Panc1 (cell line): ENCODE measurements around the gene HPCAL1. TPM values are rescaled to one million over a fixed set of nuclear protein-coding genes. Genes with fewer than 3 reads are reported as not detected.
A peak's percentile ranks its signal among the peaks of the same experiment; 100 is the strongest.

Experiments used
- ATAC-seq: fragments of 200-7000 bp; cut with Tn5 transposase; 2 replicates; pipeline ENCODE4 v1.9.1; 2020; ENCODE audit warnings: mild to moderate bottlenecking, moderate library complexity
- BruUV-seq: library from RNA; stranded (reverse); fragments of 400-500 nt; replicated peaks from 2 replicates; lab custom pipeline; 2021; lab: Mats Ljungman, UMichigan
- CTCF ChIA-PET: fragments of 300-600 bp; sonication (Branson Sonifier 250); formaldehyde crosslinking; loops from one replicate; lab custom pipeline; 2022; ENCODE audit warnings: antibody characterized with exemption; lab: Charles Lee
- POLR2A ChIA-PET: fragments of 300-600 bp; sonication (Branson Sonifier 250); formaldehyde crosslinking; loops from one replicate; lab custom pipeline; 2022; ENCODE audit warnings: antibody characterized with exemption; lab: Charles Lee
- DNase-seq: peaks from one replicate; pipeline ENCODE4 v3.0.0-alpha.2; 2010; ENCODE audit warnings: low read depth, low spot score
- H3K27ac ChIP-seq: 2 replicates; pipeline ENCODE4 v1.5.1; 2011; ENCODE audit warnings: mild to moderate bottlenecking, low read length, inconsistent platforms
- H3K27me3 ChIP-seq: fragments of 200-500 bp; sonication (Bioruptor generic); 2 replicates; pipeline ENCODE4 v1.6.0; 2014; ENCODE audit warnings: low read length, inconsistent platforms; ENCODE audit not compliant: control insufficient read depth, insufficient read depth
- H3K36me3 ChIP-seq: fragments of 200-500 bp; sonication (Bioruptor generic); 2 replicates; pipeline ENCODE4 v1.5.1; 2014; ENCODE audit warnings: inconsistent platforms, mild to moderate bottlenecking, low read length, moderate library complexity; ENCODE audit not compliant: control insufficient read depth, insufficient read depth
- H3K4me1 ChIP-seq: 2 replicates; pipeline ENCODE4 v1.5.1; 2011; ENCODE audit warnings: inconsistent platforms, mild to moderate bottlenecking, low read length, moderate library complexity; ENCODE audit not compliant: control insufficient read depth, insufficient read depth
- H3K4me3 ChIP-seq, 2 experiments: 2 replicates each; pipeline ENCODE4 v1.5.1; 2011 to 2012; ENCODE audit warnings: low read depth in 2 of 2, low read length in 2 of 2, mild to moderate bottlenecking in 2 of 2, inconsistent platforms in 1 of 2, moderate library complexity in 1 of 2
- H3K9me3 ChIP-seq: fragments of 200-500 bp; sonication (Bioruptor generic); 2 replicates; pipeline ENCODE4 v1.5.1; 2014; ENCODE audit warnings: low read depth, mild to moderate bottlenecking, inconsistent platforms, low read length, moderate library complexity; ENCODE audit not compliant: control insufficient read depth, insufficient read depth
- POLR2AphosphoS5 ChIP-seq: IDR thresholded peaks from 2 replicates; pipeline ENCODE4 v1.6.1; 2012; ENCODE audit warnings: mild to moderate bottlenecking, low read depth, low read length, moderate library complexity
- SIN3A ChIP-seq: IDR thresholded peaks from 2 replicates; pipeline ENCODE4 v1.6.1; 2012; ENCODE audit warnings: low read depth, mild to moderate bottlenecking, low read length, moderate library complexity, borderline replicate concordance; ENCODE audit not compliant: insufficient read depth
- TCF7L2 ChIP-seq: IDR thresholded peaks from 2 replicates; pipeline ENCODE4 v1.6.1; 2011; ENCODE audit warnings: mild to moderate bottlenecking, low read depth, low read length, inconsistent platforms
- in situ Hi-C: cut with HindIII; loops from 2 replicates; pipeline ENCODE4 v1.10.0; 2016; ENCODE audit warnings: low sequenced_read_pairs, low pct_unique_long_range_greater_than_20kb
- intact Hi-C: fragments of 100-400 bp; cut with micrococcal nuclease; formaldehyde crosslinking; loops from one replicate; pipeline ENCODE4 v1.10.0; 2022; ENCODE audit not compliant: unreplicated experiment
- total RNA-seq: library from RNA; stranded (reverse); gene quantifications from one replicate; pipeline ENCODE4 v1.2.1, GENCODE V29; 2021; ENCODE audit not compliant: unreplicated experiment
- TF ChIP-seq, protein P1 (sequence below): fragments of 450-650 bp; IDR thresholded peaks from 2 replicates; pipeline ENCODE4 v1.5.1; 2017; ENCODE audit warnings: mild to moderate bottlenecking
- TF ChIP-seq, protein P2 (sequence below), 2 experiments: IDR thresholded peaks; 2 replicates each; pipeline ENCODE4 v1.6.1; 2011 to 2012; ENCODE audit warnings: low read depth in 2 of 2, control low read depth in 1 of 2, low read length in 1 of 2, mild to moderate bottlenecking in 1 of 2, moderate library complexity in 1 of 2; ENCODE audit not compliant: insufficient read depth in 1 of 2

Gene HPCAL1
- total RNA-seq, 1 experiment from 2014 or later: 234 TPM

- POLR2A ChIA-PET: interaction anchor here (0.7 kb wide), 1 partner anchor 30 kb away, joined by 6 read pairs; no protein-coding TSS in a partner anchor
- in situ Hi-C loops (no loop called here), intact Hi-C loops (no loop called here)
- no peaks in the 10 kb centered on the region; the same call in 1 of the 2 replicates for H3K36me3 ChIP-seq
- no peaks in the 10 kb centered on the region for H3K9me3 ChIP-seq
- peak overlapping the region; percentile 60 for H3K27ac ChIP-seq
- no peaks in the 10 kb centered on the region for H3K27me3 ChIP-seq
- TSS peak; percentile 19 for BruUV-seq
- no peak for ATAC-seq
- TF ChIP-seq, protein P1, sequence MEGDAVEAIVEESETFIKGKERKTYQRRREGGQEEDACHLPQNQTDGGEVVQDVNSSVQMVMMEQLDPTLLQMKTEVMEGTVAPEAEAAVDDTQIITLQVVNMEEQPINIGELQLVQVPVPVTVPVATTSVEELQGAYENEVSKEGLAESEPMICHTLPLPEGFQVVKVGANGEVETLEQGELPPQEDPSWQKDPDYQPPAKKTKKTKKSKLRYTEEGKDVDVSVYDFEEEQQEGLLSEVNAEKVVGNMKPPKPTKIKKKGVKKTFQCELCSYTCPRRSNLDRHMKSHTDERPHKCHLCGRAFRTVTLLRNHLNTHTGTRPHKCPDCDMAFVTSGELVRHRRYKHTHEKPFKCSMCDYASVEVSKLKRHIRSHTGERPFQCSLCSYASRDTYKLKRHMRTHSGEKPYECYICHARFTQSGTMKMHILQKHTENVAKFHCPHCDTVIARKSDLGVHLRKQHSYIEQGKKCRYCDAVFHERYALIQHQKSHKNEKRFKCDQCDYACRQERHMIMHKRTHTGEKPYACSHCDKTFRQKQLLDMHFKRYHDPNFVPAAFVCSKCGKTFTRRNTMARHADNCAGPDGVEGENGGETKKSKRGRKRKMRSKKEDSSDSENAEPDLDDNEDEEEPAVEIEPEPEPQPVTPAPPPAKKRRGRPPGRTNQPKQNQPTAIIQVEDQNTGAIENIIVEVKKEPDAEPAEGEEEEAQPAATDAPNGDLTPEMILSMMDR: no peak
- TF ChIP-seq POLR2AphosphoS5: no peak
- TF ChIP-seq, protein P2, sequence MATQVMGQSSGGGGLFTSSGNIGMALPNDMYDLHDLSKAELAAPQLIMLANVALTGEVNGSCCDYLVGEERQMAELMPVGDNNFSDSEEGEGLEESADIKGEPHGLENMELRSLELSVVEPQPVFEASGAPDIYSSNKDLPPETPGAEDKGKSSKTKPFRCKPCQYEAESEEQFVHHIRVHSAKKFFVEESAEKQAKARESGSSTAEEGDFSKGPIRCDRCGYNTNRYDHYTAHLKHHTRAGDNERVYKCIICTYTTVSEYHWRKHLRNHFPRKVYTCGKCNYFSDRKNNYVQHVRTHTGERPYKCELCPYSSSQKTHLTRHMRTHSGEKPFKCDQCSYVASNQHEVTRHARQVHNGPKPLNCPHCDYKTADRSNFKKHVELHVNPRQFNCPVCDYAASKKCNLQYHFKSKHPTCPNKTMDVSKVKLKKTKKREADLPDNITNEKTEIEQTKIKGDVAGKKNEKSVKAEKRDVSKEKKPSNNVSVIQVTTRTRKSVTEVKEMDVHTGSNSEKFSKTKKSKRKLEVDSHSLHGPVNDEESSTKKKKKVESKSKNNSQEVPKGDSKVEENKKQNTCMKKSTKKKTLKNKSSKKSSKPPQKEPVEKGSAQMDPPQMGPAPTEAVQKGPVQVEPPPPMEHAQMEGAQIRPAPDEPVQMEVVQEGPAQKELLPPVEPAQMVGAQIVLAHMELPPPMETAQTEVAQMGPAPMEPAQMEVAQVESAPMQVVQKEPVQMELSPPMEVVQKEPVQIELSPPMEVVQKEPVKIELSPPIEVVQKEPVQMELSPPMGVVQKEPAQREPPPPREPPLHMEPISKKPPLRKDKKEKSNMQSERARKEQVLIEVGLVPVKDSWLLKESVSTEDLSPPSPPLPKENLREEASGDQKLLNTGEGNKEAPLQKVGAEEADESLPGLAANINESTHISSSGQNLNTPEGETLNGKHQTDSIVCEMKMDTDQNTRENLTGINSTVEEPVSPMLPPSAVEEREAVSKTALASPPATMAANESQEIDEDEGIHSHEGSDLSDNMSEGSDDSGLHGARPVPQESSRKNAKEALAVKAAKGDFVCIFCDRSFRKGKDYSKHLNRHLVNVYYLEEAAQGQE (IDR thresholded peaks at IDR 0.05; ENCODE audit: insufficient read depth in 1 of 2, low read depth in 2 of 2, low read length in 1 of 2): no peak
- TF ChIP-seq SIN3A: no peak
- H3K4me1 ChIP-seq: peaks cover 62% of the 10 kb centered on the region
- CTCF ChIA-PET: no interaction called here
- no peak for DNase-seq
- H3K4me3 ChIP-seq: no peak overlapping the region
These were observed 21.6 kb downstream of the HPCAL1 start for GRCh38 chr2:10324095-10324832.

GRCh38 chr2:10325278-10326145 lies 22.8 kb downstream of the HPCAL1 start:
- Histone ChIP-seq H3K27ac (peak overlapping the region; percentile 99), H3K27me3 (no peaks in the 10 kb centered on the region), H3K4me3 (no peak overlapping the region), H3K4me1 (peaks cover 74% of the 10 kb centered on the region), H3K9me3 (no peaks in the 10 kb centered on the region), H3K36me3 (no peaks in the 10 kb centered on the region; the same call in 1 of the 2 replicates)
- no peak for DNase-seq
- no peak for ATAC-seq
- POLR2A ChIA-PET: interaction anchor here (0.6 kb wide), 1 partner anchor 45 kb away, joined by 3 read pairs; no protein-coding TSS in a partner anchor
- BruUV-seq: no TSS peak
- intact Hi-C loops: no loop called here
- CTCF ChIA-PET: no interaction called here
- in situ Hi-C loops: no loop called here
- no peak for TF ChIP-seq TCF7L2
- no peak for TF ChIP-seq POLR2AphosphoS5
- no peak for TF ChIP-seq SIN3A
- TF ChIP-seq, protein P1: no peak
- TF ChIP-seq, protein P2 (IDR thresholded peaks at IDR 0.05; ENCODE audit: insufficient read depth in 1 of 2, low read depth in 2 of 2, low read length in 1 of 2): no peak
